ENCODE measurements around the gene RASGEF1C.

The RASGEF1C gene

DNA sequence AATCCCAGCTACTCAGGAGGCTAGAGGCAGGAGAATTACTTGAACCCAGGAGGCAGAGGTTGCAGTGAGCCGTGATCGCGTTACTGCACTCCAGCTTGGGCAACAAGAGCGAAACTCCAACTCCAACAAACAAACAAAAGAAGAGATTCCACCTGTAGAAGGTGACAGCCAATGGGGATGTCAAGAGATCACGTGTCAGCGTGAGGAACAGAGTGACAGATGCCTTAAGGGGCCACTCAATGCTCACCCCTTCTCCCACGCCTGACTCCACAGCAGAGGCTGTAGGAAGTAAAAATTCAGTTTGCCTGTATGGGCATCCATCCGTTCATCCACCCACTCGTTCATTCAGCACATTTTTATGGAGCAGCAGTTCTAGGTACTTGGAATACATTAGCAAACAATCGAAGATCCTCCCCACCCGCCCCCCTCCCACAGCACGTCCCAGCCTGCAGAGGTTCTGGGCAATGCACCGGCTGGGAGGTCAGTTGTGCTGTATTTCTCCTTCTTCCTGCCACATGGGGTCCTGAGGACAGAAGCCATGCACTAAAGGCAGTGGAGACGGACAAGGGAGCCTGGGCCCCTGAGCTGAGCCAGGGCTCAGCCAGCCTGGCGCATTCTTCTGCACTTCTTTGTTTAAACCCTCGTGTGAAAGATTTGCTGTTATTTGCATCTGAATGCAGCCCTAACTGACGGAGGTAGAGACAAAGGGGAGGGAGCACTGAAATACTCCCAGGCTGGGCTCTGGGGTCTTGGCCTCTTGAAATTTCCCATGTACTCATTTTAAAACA is 126.2 kb downstream of the RASGEF1C start:
- no peak for TF ChIP-seq CTCF (IDR thresholded peaks at IDR 0.05; ENCODE audit: low read depth, low read length)
- DNase-seq (ENCODE audit: extremely low read depth, low read depth) = no peak

DNA sequence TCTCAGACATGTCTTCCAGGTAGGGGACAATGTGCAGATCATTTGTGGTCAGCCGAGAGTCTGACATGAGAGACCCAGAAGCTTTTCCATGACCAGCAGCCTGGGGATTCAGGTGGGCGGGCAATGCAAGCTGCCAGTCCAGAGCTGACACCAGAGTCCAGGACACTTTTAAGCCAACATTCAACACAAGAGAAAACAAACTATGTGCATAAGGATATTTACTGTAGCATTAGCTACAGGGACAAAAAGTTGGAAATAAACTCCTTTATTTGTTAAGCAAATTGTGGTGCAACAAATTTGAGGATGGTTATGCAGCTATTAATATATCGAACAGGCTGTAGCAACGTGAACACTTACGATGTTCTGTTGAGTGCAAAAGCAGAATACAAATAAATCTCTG is 127.5 kb downstream of the RASGEF1C start:
- TF ChIP-seq CTCF (IDR thresholded peaks at IDR 0.05; ENCODE audit: low read depth, low read length) = no peak
- no peak for DNase-seq (ENCODE audit: extremely low read depth, low read depth)

- no peak for TF ChIP-seq CTCF (IDR thresholded peaks at IDR 0.05; ENCODE audit: low read depth, low read length)
- DNase-seq (ENCODE audit: extremely low read depth, low read depth) = no peak
These were observed 128.3 kb downstream of the RASGEF1C start for GRCh38 chr5:180080486-180081280.

GRCh38 chr5:180079702-180080466 is 129.1 kb downstream of the RASGEF1C start:
- TF ChIP-seq CTCF (IDR thresholded peaks at IDR 0.05; ENCODE audit: low read depth, low read length) = no peak
- no peak for DNase-seq (ENCODE audit: extremely low read depth, low read depth)

DNA sequence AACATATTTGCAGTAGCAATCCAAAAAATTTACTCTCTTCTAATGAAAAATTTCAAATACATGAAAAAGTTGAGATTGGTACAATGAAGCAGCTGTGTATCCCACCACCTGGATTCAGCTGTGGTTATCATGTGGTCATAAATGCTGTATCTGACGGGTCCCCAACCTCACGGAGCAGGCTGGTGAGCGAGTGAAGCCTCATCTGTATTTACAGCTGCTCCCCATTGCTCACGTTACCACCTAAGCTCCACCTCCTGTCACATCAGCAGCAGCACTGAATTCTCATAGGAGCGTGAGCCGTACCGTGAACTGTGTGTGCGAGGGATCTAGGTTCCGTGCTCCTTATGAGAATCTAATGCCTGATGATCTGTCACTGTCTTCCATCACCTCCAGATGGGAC is 130.7 kb downstream of the RASGEF1C start:
- no peak for DNase-seq (ENCODE audit: extremely low read depth, low read depth)
- TF ChIP-seq CTCF (IDR thresholded peaks at IDR 0.05; ENCODE audit: low read depth, low read length) = no peak

- TF ChIP-seq CTCF (IDR thresholded peaks at IDR 0.05; ENCODE audit: low read depth, low read length) = no peak
- no peak for DNase-seq (ENCODE audit: extremely low read depth, low read depth)
These were observed 131.3 kb downstream of the RASGEF1C start for GRCh38 chr5:180077594-180078284.
